ENCODE measurements around the gene GDF7.

The GDF7 gene

DNA sequence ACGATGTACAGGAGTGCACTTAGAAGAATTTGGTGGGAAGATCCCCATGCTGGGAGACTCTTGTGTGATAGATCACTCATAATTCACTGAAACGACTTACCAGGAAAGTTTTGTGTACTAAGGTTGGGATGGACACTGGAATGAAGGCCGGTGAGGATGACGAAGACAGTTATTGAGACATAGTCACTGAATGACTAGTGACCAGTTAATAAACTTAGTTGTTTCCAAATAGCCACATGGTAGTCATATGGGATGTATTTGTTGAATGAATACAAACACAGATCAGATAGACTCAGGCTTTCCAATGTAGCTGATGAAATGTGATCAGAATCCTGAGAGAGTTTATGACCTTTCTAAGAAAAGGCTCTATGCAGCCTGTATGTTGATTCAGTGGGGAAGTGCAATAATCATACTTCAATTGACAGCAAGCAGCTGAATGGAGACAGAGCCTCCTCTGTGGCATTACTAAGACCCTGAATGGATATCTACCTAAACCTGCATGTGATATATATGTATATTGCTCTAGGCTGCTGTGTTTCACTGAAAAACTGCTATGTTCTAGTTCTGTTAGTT lies 20.4 kb downstream of the GDF7 start:
- no peak for TF ChIP-seq CTCF (IDR thresholded peaks at IDR 0.05; ENCODE audit: poor library complexity, severe bottlenecking)
- no peaks in the 10 kb centered on the region for H3K27me3 ChIP-seq (ENCODE audit: insufficient read depth, poor library complexity, severe bottlenecking)
- no peak overlapping the region for H3K27ac ChIP-seq (ENCODE audit: poor library complexity, severe bottlenecking)
- DNase-seq (ENCODE audit: low spot score) = no peak
- H3K9me3 ChIP-seq (ENCODE audit: severe bottlenecking) = no peaks in the 10 kb centered on the region
- H3K4me1 ChIP-seq (ENCODE audit: insufficient read depth, poor library complexity, severe bottlenecking) = no peaks in the 10 kb centered on the region
- ATAC-seq (ENCODE audit: low read depth) = no peak
- peaks cover 10% of the 10 kb centered on the region; the same call in 1 of the 2 replicates for H3K36me3 ChIP-seq (ENCODE audit: low read depth)
- H3K4me3 ChIP-seq (ENCODE audit: severe bottlenecking) = no peak overlapping the region

GRCh38 chr2:20689428-20690264 lies 22.7 kb downstream of the GDF7 start:
- H3K36me3 ChIP-seq (ENCODE audit: low read depth) = peaks cover 15% of the 10 kb centered on the region; the same call in 1 of the 2 replicates
- DNase-seq (ENCODE audit: low spot score) (no peak), ATAC-seq (ENCODE audit: low read depth) (no peak)

DNA sequence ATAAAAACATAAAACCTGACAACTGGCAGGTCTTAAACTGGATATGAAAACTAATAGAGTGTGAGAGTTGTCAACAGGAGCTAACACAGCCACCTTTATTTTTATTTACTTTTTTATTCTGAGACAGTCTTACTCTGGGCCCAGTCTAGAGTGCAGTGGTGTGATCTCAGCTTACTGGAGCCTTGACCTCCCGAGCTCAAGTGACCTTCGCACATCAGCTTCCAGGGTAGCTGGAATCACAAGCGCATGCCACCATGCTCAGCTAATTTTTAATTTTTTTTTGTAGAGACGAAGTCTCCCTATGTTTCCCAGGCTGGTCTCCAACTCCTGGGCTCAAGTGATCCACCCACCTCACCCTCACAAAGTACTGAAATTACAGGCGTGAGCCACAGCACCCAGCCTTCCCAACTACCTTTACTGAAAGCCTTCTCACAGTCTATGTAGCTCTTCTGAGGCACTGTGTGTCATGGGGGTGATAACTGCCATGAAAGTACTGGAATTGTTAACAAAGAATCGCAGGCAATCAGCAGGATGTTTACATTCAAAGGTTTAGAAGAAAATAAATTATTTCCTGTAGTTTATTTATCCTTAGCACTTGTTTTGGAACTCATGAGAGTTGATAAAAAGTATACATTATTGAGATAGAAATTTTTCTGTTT lies 24.3 kb downstream of the GDF7 start:
- Histone ChIP-seq H3K4me3 (ENCODE audit: severe bottlenecking) (no peak overlapping the region), H3K9me3 (ENCODE audit: severe bottlenecking) (no peaks in the 10 kb centered on the region), H3K4me1 (ENCODE audit: insufficient read depth, poor library complexity, severe bottlenecking) (no peaks in the 10 kb centered on the region), H3K27me3 (ENCODE audit: insufficient read depth, poor library complexity, severe bottlenecking) (no peaks in the 10 kb centered on the region), H3K36me3 (ENCODE audit: low read depth) (peaks cover 5% of the 10 kb centered on the region; the same call in 1 of the 2 replicates), H3K27ac (ENCODE audit: poor library complexity, severe bottlenecking) (no peak overlapping the region)
- DNase-seq (ENCODE audit: low spot score) (no peak), ATAC-seq (ENCODE audit: low read depth) (no peak)
- no peak for TF ChIP-seq CTCF (IDR thresholded peaks at IDR 0.05; ENCODE audit: poor library complexity, severe bottlenecking)

More at GRCh38 chr2:20689428-20690264, 22.7 kb downstream of the GDF7 start:
- Histone ChIP-seq H3K27ac (ENCODE audit: poor library complexity, severe bottlenecking) (no peak overlapping the region), H3K9me3 (ENCODE audit: severe bottlenecking) (no peaks in the 10 kb centered on the region), H3K27me3 (ENCODE audit: insufficient read depth, poor library complexity, severe bottlenecking) (no peaks in the 10 kb centered on the region), H3K4me3 (ENCODE audit: severe bottlenecking) (no peak overlapping the region), H3K4me1 (ENCODE audit: insufficient read depth, poor library complexity, severe bottlenecking) (no peaks in the 10 kb centered on the region)
- no peak for TF ChIP-seq CTCF (IDR thresholded peaks at IDR 0.05; ENCODE audit: poor library complexity, severe bottlenecking)

DNA sequence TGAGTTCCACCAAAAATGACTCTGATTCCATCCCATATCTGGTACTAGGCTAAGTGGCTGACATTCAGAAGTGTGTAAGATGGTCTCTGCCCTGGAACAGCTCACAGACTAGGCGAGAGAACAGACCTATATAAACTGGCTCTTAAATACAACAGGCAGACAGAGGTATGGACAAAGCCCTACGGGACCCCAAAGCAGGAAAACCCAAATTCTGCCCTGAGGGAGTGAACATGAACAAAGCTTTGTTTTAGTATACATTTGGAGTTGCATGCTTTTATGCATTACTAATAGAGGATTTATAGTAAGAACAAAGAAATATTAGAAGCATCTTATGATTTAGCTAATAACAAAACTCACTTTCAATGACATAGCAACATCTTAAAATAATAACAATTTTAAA lies 25.1 kb downstream of the GDF7 start:
- ATAC-seq (ENCODE audit: low read depth) (no peak), DNase-seq (ENCODE audit: low spot score) (no peak)
- TF ChIP-seq CTCF (IDR thresholded peaks at IDR 0.05; ENCODE audit: poor library complexity, severe bottlenecking) = no peak
- Histone ChIP-seq H3K27ac (ENCODE audit: poor library complexity, severe bottlenecking) (no peak overlapping the region), H3K4me3 (ENCODE audit: severe bottlenecking) (no peak overlapping the region), H3K9me3 (ENCODE audit: severe bottlenecking) (no peaks in the 10 kb centered on the region), H3K36me3 (ENCODE audit: low read depth) (peaks cover 5% of the 10 kb centered on the region; the same call in 1 of the 2 replicates), H3K4me1 (ENCODE audit: insufficient read depth, poor library complexity, severe bottlenecking) (no peaks in the 10 kb centered on the region), H3K27me3 (ENCODE audit: insufficient read depth, poor library complexity, severe bottlenecking) (no peaks in the 10 kb centered on the region)

Data from RWPE2 (cell line).